Measurements from ENCODE around the gene SLC4A7.
"Not testable (repeated sequence)": the region's sequence is repeated elsewhere in the genome, so short reads cannot be mapped to it uniquely, and the experiment has no call there.

SLC4A7 gene

DNA sequence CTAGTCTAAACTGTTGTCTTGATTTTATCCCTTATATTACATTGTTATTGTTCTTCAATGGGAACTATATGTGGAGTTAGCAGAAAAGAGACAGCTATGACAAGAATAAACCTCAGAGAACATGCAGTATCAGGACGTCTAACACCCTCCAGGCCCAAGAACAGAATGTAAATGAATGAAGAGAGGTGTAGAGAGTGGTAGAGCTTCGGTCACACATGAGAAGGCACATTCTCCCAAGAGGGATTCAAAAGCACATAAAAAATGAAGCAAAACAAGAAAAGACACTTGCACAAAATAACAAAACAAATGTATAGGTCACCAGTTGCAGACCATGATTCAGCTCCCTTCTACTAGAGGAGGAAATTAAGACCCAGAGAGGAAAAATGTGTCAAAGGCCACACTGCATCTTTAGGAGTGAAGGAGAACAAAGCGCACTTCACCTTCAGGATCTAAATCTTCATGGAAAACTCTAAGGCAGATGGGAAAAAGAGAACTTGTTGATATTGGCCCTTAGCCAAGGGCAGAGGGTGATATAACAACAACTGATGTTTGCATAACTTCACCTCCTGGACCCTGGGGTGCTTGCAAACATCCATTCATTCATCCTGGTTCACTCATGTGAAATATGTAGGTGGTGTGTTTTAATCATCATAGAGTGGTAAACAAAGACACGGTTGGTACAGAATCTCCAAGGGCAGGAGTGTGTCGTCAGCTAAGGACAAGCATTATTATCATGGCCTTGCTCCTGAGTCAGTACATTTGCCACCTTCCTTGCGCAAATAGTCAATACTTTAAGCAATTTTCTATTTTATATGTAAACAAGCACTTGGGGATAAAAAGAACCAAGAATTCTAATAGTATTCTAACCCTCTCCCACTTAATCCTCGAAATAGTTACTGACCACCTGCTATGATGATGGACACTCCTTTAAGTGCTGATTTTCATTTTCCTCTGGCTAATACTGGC lies 123.8 kb downstream of the SLC4A7 start:
- DNase-seq (ENCODE audit: low read depth), result no peak

DNA sequence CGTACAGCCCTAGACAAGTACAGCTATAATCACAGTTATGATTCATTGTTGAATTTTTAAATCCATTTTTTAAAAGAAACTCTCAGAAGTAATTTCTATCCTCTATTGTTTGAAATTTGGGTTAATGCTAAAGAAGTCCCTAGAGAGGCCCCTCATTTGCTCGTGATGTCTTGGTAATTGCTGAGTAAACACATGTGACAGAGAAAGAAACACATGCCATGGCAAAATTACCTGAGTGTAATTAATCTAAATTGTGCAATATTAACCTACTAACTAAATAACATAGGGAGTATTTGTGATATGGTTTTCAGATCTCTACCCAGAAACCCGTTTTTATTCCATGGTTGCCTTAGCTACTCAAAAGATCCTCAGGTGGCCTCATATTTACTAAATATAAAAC lies 125.8 kb downstream of the SLC4A7 start:
- no peak for DNase-seq (ENCODE audit: low read depth)

DNA sequence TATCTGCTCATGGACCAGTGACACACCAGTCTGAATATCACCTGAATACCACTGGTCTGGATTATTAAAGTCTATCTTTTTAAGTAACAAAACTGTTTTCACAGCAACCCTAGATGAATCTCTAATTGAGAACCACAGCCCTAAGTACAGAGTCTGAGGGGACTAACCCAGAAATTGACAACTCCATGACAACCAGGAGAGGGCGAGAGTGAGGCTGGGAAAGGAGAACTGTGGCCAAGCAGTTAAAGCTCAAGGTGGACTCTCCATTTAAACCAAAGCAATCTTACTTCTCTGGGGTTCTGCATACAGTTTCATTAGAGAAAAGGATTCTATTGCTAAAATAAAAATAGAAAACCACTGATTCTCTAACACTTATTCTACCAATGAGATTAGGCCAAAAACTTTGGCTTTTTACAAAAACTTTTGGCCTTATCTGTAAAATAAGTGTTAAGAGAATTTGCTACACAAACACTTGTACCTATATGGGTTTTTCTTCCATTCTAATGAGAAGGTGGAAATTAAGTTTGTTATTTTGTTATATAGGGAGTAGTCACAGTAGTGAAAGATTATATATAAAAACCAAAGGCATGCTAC lies 126.4 kb downstream of the SLC4A7 start:
- DNase-seq (ENCODE audit: low read depth), result peak; percentile 32

DNA sequence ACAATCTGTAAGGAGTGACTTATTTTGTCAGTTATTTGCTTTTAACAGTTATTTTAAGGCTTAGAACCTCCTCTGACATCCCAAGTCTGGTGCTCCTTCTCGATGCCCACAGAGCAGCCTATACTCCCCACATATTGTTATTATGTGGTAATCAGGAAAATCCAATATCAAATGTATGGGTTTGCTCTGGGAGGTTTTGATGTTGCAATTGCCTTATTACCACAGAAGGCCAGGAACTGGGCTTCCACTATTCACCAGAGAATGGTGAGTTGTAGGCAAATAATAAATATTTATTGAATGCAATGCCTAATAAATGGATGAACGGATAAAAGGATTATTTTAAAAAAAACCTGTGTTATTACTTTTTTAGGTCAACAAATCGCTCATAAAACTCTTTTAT lies 127.2 kb downstream of the SLC4A7 start:
- no peak for DNase-seq (ENCODE audit: low read depth)

DNA sequence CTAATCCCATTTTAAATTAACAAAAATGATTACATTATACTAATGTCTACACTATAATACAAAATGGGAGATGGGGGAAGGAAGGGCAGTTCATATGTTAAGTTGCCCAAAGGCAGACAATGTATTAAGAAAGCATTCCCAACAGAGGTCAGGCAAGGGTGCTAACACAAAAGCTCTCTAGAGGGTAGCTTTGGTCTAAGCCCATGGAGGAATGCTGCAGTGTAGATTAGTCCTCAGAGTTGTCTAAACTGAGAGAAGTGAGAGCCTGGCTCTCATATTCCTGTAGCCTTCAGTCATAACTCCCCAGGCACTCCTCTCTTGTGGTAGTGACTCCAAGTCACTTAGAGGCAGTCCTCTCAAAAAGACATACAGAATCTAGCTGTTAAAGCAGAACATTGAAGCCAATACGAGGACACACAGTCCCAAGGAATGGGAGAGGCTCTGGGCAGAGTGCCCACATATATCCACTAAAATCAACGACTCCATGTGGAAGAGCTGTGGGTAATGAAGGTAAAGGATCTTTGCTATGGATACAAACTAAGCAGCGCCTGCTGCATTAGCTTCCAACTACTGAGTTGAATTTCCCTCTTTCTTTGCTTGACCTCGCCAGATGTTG lies 129.5 kb downstream of the SLC4A7 start:
- DNase-seq (ENCODE audit: low read depth), result no peak

DNA sequence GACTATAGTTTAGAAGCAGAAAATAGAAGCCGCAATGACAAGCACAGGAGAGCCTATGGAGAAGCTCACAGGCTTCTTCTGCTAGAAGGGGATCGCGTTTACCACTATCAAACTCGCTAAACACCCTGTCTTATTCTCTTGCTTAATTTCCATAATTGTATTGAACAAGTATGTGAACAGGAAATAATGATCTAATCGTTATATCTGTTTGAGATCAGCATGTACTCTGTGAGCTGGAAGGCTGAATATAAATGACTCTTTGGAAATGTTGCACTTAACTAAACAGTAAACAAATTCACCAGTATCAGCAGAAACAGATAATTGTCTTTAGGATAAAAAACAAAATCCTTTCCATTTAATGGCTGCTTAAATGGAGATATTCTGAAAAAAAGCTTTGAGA lies 130.0 kb downstream of the SLC4A7 start:
- DNase-seq (ENCODE audit: low read depth), result no peak

DNA sequence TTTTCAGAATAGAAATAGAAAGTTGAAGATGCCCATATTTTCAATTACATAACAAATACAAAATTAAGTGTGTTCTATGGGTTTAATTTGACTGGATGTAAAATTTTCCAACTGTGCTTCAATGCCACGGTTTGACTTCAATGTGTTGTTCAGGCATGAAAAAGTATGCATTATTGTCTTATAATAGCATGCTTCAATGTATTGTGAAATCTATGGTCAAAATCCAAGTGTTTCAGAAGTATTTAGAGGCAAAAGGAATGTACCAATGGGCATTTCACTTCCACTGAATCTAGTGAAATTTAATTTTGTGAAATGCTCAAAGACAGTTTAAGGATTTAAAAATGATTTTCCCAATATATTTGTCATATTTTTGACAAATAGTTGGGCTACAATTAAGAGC lies 131.0 kb downstream of the SLC4A7 start:
- peak; percentile 21 for DNase-seq (ENCODE audit: low read depth)

DNA sequence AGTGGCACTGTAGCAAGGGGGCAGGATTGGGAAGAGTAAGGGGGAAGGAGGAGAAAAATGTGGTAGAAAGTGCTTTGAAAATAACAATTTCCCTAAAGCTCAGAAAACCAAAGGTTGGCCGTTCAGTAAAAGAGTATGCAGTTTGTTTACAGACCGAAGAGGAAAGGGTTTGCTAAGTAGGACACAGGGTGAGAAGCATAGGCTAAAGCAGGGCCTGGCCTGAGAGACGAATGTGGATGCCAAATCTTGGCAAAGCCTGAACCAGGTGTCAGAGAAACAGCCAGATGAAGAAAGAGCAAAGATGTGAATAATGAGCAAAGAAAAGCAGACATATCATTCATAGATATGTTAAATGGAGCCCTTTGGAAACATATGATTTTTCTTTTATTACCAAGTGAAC lies 132.1 kb downstream of the SLC4A7 start:
- DNase-seq (ENCODE audit: low read depth), result no peak

DNA sequence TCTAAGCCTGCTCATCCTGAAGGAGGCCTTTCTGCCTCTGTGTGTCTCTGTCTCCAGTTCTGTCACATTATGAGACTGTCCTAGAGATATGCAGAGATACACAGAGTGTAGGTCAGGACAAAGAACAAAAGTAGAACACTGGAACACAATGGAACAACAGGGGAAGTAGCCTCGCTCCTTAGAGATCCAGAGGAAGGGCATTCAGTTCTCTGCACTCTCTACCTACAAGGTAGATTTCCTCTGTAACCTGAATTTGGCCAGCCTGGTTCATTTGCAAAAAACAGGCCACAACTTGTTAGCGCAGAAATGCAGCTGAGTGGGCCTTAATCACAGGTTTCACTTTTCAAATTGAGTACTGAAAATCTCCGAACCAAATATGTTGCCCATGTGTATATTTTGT lies 134.4 kb downstream of the SLC4A7 start:
- no peak for DNase-seq (ENCODE audit: low read depth)

DNA sequence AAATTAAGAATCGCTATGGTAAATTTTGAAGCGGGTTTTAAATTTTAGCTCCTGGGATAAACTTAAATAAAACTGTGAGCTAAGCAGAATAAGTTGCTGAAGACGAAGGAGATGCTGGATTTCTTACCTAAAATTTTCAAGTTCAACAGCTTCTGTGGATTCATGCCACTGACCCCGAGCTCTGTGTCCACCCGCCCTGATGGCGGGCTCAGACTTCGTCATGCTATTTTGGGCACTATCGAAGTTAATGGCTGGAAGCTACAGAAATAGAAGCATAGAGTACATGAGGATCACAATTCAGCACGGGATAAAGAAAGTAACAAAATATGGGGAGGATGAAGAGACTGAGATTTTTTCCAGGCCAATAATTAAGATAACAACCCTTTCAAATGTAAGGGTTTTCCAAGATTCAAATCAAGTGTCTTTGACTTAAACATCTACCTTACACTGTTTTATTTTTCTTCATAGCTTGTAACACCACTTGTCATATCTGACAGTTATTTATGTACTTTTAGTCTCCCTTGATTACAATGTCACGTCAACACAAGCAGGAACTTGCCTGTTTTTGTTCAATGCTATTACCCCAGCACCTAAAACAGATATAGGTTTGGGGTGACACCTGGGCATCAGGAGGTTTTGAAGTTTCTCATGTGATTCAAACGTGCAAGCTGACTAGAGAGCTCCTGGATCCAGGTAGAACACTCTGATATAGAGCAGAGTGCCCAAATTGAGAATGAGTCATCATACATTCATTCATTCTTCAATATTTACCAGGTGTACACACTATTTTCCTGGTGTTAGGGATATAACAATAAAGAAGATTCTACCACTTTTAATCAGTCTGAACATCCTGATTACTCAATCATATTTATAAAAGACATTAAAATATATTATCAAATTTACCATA lies 138.0 kb downstream of the SLC4A7 start:
- no peak for DNase-seq (ENCODE audit: low read depth)

DNA sequence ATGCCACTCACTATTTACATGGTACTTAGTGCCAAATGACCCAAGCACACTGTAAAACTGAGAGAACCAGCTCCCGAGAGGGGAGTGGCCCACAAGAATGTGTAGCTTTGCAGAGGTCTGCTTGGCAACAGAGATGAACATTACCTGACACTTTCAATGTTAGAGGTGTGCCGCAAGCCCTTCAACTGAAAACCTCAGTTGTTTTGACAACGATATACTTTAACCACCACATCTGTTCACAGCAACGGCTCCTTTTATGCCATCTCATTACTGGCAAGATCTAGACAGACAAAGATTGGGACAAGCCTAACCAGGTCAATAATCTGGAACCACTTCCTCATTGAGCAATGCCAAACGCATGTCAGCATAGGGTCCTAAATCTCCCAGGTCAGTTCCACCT lies 138.7 kb downstream of the SLC4A7 start:
- no peak for DNase-seq (ENCODE audit: low read depth)

DNA sequence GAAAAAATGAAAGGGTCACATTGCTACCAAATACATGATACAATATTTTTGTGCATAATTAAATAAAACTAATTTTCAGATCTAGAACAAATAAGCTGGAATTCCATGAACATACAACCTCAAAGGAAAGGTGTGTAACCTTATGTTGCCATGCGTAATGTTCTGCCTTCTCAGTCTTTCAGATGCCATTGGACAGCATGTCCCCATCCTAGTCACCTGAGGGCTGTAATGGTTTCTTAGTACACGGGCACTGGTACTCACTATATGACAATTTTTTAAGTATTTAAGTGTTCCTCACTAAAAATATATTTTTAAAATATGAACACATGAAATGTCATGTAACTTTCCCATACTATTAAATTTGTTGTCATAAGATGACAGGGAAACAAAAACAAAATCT lies 139.1 kb downstream of the SLC4A7 start:
- no peak for DNase-seq (ENCODE audit: low read depth)

DNA sequence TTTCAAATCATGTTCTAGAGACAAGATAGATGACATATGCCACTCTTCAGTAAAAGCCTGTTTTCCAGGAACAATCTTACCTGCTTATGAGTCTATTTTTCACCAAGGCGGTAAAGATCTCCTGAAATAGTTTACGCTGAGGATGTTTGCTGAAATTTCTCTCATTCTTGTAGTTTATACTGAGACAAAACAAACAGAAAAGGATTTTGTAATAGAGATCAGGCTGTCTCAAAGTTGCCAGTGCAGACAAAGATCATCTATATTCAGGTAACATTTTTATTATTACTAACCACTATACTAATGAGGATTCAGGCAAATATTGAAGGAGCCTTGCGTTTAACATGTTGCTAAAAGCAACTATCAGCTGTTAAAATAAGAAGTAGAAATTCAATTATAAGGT lies 140.0 kb downstream of the SLC4A7 start:
- no peak for DNase-seq (ENCODE audit: low read depth)

DNA sequence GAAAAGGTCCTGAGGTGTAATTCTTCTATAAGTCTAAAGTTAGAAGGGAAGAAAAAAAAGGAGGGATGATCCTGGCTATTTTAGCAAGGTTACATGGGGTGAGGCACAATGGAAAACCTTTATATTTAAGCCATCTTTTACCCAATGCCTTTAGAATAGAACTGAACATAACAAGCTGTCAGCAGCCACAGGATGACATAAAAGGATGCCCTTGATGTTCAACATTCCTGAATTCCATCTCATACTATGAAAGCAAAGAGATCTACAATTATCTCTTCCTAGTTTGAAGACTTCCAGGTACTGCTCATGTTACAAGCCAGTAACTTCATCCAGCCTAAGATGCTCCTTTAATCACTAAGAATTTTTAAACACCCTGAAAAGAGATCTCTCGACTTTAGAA lies 141.9 kb downstream of the SLC4A7 start:
- no peak for DNase-seq (ENCODE audit: low read depth)

DNA sequence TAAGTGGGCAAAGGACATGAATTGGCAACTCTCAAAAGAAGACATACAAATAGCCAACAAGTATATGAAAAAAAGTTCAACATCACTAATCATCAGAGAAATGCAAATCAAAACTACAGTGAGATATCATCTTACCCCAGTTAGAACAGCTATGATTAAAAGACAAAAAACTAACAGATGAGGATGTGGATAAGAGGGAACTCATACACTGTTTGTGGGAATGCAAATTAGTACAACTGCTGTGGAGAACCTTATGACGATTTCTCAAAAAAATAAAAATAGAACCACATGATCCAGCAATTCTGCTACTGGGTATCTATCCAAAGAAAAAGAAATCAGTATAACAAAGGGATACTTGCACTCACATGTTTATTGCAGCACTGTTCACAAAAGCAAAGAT lies 143.7 kb downstream of the SLC4A7 start:
- DNase-seq (ENCODE audit: low read depth), result no peak

DNA sequence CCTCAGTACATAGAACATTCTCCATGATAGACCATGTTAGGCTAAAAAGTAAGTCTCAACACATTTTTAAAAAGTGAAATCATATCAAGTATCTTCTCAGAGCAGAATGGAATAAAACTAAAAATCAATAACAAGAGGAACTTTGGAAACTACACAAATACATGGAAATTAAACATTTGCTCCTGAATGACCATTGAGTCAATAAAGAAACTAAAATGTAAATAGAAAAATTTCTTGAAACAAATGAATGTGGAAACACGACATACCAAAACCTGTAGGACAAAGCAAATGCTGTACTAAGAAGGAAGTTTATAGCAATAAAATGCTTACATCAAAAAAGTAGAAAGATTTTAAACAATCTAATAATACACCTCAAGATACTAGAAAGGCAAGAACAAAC lies 148.6 kb downstream of the SLC4A7 start:
- no peak for DNase-seq (ENCODE audit: low read depth)

DNA sequence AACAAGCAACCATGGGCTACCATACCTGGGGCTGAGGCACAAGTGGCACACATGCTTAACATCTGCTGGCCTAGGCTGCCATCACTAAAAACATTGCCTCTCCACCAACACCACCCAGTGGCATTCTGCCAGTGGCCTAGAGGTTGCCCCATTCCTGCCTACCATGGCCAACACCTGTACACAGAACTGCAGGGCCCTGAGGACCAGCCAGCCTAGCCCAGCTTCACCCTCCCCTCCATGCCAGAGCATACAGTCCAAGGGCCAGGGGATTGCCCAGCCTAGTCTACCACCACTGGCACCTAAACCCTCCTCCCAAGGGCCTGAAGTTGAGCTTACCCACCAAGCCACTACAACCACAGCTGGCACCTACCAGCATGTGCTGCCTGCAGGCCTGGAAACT lies 150.3 kb downstream of the SLC4A7 start:
- no peak for DNase-seq (ENCODE audit: low read depth)

DNA sequence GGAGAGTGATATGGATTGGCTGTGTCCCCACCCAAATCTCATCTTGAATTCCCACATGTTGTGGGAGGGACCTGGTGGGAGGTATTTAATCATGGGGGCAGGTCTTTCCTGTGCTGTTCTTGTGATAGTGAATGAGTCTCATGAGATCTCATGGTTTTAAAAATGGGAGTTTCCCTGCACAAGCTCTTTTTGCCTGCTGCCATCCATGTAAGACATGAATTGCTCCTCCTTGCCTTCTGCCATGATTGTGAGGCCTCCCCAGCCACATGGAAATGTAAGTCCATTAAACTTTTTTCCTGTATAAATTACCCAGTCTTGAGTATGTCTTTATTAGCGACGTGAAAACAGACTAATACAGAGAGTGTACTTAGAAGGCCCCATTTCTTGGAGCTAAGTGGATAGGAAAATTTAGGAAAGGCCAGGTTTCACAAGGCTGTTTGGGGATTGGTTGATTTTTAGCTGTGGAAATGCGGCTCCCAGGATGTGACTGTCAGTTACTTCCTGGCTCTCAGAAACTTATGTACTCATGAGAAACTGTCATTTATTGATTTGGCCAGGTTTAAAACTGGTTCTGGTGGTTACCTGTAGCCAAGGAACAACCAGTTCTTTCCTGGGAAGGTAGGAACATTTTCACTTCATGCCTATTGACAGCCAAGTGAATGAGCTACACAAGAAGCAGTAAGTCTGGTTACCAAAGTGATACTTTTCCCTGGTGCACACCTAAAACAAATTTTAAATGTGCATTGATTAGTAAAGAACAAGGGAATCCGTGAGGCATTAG lies 155.0 kb downstream of the SLC4A7 start:
- not testable (repeated sequence) for DNase-seq (ENCODE audit: low read depth)

DNA sequence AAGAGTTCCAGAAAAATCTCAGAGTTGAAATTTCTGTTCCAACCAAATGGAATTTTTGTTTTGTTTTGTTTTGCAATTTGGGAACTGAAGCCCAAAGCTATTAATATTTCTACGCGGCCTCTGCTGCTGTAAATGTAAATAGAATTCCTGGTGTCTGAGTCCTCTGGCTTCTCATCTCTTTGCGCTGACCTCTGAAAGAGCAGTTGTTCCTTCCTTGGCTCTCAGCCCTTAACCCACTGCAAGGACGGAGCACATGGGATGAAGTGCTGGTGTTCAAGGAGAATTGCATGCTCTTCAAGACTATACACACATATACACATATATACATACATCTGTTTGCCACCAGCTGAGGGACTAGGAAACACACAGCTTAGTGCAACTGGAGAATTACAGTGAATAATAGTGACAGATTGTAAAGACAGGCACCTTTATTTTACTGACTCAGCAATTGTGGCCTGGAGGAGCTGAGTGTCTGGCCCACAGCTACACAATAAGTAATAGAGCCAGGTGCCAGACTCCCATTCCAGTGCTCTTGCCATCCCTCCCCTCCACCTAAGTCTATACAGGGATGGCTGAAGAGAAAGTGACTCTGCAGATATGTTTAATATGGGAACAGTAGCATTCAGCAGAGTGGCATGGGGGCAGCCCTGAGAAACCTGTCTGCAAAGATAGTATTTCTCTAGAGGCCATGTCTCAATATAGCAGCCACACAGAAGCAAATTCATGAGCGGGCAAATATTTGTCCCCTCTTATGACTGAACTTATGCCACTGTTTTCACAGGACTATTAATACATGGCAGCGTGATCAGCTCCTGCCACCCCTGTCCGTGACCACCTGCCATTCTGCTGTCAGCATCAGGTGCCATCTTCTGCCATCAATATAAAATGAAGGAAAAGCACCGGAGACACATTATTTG lies 157.3 kb downstream of the SLC4A7 start:
- peak; percentile 92 for DNase-seq (ENCODE audit: low read depth)

DNA sequence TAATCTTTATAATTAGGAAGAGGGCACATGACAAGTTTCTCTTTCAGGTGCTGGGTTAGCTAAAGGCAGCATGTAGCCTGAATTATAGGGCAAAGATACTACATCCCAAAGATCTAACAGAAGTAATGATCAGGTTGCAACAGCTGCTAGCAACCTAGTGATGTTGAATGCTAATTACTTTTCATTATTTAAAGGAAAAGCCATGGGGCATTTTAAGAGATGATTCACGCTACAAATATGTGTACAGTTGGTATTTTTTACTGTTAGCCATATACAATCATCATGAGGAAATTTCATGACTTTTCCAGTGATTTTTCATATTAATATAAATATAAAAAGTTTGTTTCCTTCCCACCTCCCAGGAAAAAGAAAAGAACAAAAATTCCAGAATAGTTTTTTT lies 158.0 kb downstream of the SLC4A7 start:
- DNase-seq (ENCODE audit: low read depth), result no peak
